ENCODE results near the gene CENPO.

GRCh38 chr2:24792542-24792873 lies 717 bp upstream of the CENPO start:
- TF ChIP-seq, protein P1, sequence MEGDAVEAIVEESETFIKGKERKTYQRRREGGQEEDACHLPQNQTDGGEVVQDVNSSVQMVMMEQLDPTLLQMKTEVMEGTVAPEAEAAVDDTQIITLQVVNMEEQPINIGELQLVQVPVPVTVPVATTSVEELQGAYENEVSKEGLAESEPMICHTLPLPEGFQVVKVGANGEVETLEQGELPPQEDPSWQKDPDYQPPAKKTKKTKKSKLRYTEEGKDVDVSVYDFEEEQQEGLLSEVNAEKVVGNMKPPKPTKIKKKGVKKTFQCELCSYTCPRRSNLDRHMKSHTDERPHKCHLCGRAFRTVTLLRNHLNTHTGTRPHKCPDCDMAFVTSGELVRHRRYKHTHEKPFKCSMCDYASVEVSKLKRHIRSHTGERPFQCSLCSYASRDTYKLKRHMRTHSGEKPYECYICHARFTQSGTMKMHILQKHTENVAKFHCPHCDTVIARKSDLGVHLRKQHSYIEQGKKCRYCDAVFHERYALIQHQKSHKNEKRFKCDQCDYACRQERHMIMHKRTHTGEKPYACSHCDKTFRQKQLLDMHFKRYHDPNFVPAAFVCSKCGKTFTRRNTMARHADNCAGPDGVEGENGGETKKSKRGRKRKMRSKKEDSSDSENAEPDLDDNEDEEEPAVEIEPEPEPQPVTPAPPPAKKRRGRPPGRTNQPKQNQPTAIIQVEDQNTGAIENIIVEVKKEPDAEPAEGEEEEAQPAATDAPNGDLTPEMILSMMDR (IDR thresholded peaks at IDR 0.05; ENCODE audit: poor library complexity), result no peak
- no peak for TF ChIP-seq EZH2 (IDR thresholded peaks at IDR 0.05; ENCODE audit: borderline replicate concordance)
